K562 (cell line): ENCODE results near the gene CD151. TPM values are rescaled to one million over a fixed set of nuclear protein-coding genes. Genes with fewer than 3 reads are reported as not detected.

ENCODE experiments used
- ATAC-seq: fragments of 200-7000 bp; cut with Tn5 transposase; 3 replicates; pipeline ENCODE4 v1.9.1; 2020; ENCODE audit warnings: moderate library complexity
- BruUV-seq: library from RNA; stranded (reverse); fragments of 400-500 nt; replicated peaks from 2 replicates; lab custom pipeline; 2021; lab: Mats Ljungman, UMichigan
- CTCF ChIA-PET: fragments of 300-600 bp; formaldehyde crosslinking; extraction: SDS; loops from one replicate; lab custom pipeline; 2021; ENCODE audit warnings: low intra/inter-chr PET ratio; lab: Yijun Ruan, JAX
- POLR2A ChIA-PET: fragments of 300-600, 350-650 bp; sonication (Branson Sonifier 250); formaldehyde crosslinking; extraction: SDS; loops from one replicate; lab custom pipeline; 2021; ENCODE audit warnings: antibody characterized with exemption, inconsistent platforms; lab: Yijun Ruan, JAX
- DNase-seq, 4 experiments: peaks; one replicate each; pipeline versions ENCODE4 v3.0.0 to v3.0.0-alpha.2; 2011 to 2018; ENCODE audit warnings: low spot score in 3 of 4, mixed read lengths in 3 of 4; ENCODE audit errors: extremely low read depth in 1 of 4
- FAIRE-seq: peaks from 2 replicates; lab custom pipeline; 2011; peaks lifted over from hg19 to GRCh38; lab: Jason Lieb, UNC
- H2AFZ ChIP-seq: 2 replicates; pipeline ENCODE4 v1.6.0; 2011; ENCODE audit warnings: low read depth, low read length, control low read depth, inconsistent platforms
- H3K27ac ChIP-seq: fragments of 200-600 bp; 3 replicates; pipeline ENCODE4 v1.8.0; 2011; ENCODE audit warnings: low read depth, mild to moderate bottlenecking, control low read depth, inconsistent platforms, low read length, moderate library complexity, mixed read lengths; ENCODE audit errors: extremely low read depth
- H3K27me3 ChIP-seq, 2 experiments: fragments of 300-600 bp in 1 of 2; 2 replicates in 1 of 2; 3 replicates in 1 of 2; pipeline versions ENCODE4 v1.6.0 to v1.8.0; 2011; ENCODE audit warnings: inconsistent platforms in 2 of 2, low read length in 2 of 2, mild to moderate bottlenecking in 1 of 2, mixed read lengths in 1 of 2, moderate library complexity in 1 of 2; ENCODE audit not compliant: control insufficient read depth in 2 of 2, insufficient read depth in 2 of 2
- H3K36me3 ChIP-seq: fragments of 300-600 bp; 3 replicates; pipeline ENCODE4 v1.8.0; 2011; ENCODE audit warnings: mild to moderate bottlenecking, low read length, inconsistent platforms; ENCODE audit not compliant: control insufficient read depth, insufficient read depth
- H3K4me1 ChIP-seq, 2 experiments: fragments of 200-600 bp in 1 of 2; replicated peaks in 1 of 2; 2 replicates in 1 of 2; 3 replicates in 1 of 2; pipeline versions ENCODE4 v1.5.1 to v1.8.0; 2011; ENCODE audit warnings: inconsistent platforms in 2 of 2, low read length in 2 of 2, mild to moderate bottlenecking in 1 of 2, mixed read lengths in 1 of 2, moderate library complexity in 1 of 2; ENCODE audit not compliant: control insufficient read depth in 2 of 2, insufficient read depth in 2 of 2
- H3K4me2 ChIP-seq: 2 replicates; pipeline ENCODE4 v1.6.1; 2011; ENCODE audit warnings: low read length, control low read depth, inconsistent platforms, mixed read lengths; ENCODE audit not compliant: insufficient read depth
- H3K4me3 ChIP-seq: fragments of 200-600 bp; sonication (generic), shearing (Covaris generic); 2 replicates; pipeline ENCODE4 v1.5.1; 2016; ENCODE audit warnings: control low read depth, inconsistent platforms
- H3K79me2 ChIP-seq: fragments of 200-600 bp; 3 replicates; pipeline ENCODE4 v1.8.0; 2011; ENCODE audit warnings: low read length, inconsistent platforms; ENCODE audit not compliant: control insufficient read depth, insufficient read depth
- H3K9ac ChIP-seq, 2 experiments: 2 replicates each; pipeline versions ENCODE4 v1.6.0 to v1.6.1; 2011; ENCODE audit warnings: low read depth in 2 of 2, low read length in 2 of 2, control low read depth in 1 of 2, inconsistent platforms in 1 of 2, mild to moderate bottlenecking in 1 of 2, mixed read lengths in 1 of 2; ENCODE audit not compliant: insufficient read depth in 1 of 2
- H3K9me1 ChIP-seq: one replicate; pipeline ENCODE4 v1.6.0; 2011; ENCODE audit warnings: inconsistent platforms, mild to moderate bottlenecking, low read length, moderate library complexity; ENCODE audit not compliant: control insufficient read depth, insufficient read depth
- H3K9me3 ChIP-seq: replicated peaks from 2 replicates; pipeline ENCODE4 v1.5.1; 2011; ENCODE audit warnings: low read depth, low read length, inconsistent platforms; ENCODE audit not compliant: control insufficient read depth, insufficient read depth
- H4K20me1 ChIP-seq: replicated peaks from 2 replicates; pipeline ENCODE4 v1.6.1; 2011; ENCODE audit warnings: low read length, inconsistent platforms, mixed read lengths; ENCODE audit not compliant: control insufficient read depth, insufficient read depth
- ATF7 ChIP-seq: fragments of 450-650 bp; IDR thresholded peaks from 2 replicates; pipeline ENCODE4 v1.7.1; 2014; ENCODE audit warnings: mild to moderate bottlenecking, moderate library complexity
- FOSL1 ChIP-seq: fragments of 200-800 bp; sonication (Bioruptor generic); conservative IDR thresholded peaks from 2 replicates; pipeline ENCODE4 v1.6.1; 2016; ENCODE audit warnings: missing genetic modification characterization, missing compliant biosample characterization
- MAFG ChIP-seq: fragments of 450-650 bp; conservative IDR thresholded peaks from 2 replicates; pipeline ENCODE4 v1.6.1; 2016; ENCODE audit warnings: missing genetic modification characterization, missing compliant biosample characterization
- NBN ChIP-seq: fragments of 450-650 bp; IDR thresholded peaks from 2 replicates; pipeline ENCODE4 v1.6.1; 2016; ENCODE audit warnings: low read depth, mild to moderate bottlenecking
- POLR2G ChIP-seq: fragments of 200-400 bp; formaldehyde crosslinking; IDR thresholded peaks from 2 replicates; pipeline ENCODE4 v1.6.1; 2017; ENCODE audit warnings: low read depth, mild to moderate bottlenecking, antibody characterized with exemption, low read length, moderate library complexity
- PTBP1 ChIP-seq: fragments of 200-400 bp; formaldehyde crosslinking; IDR thresholded peaks from 2 replicates; pipeline ENCODE4 v1.6.1; 2017; ENCODE audit warnings: low read depth, low read length
- RBM22 ChIP-seq: fragments of 200-400 bp; formaldehyde crosslinking; IDR thresholded peaks from 2 replicates; pipeline ENCODE4 v1.6.1; 2018; ENCODE audit warnings: low read length, low read depth; ENCODE audit not compliant: poor library complexity, severe bottlenecking
- WGBS: fragments of 100-300 bp; shearing (Covaris generic); methylation state at CpG from one replicate; pipeline ENCODE4 v1.1.6; 2016; ENCODE audit warnings: low coverage, mixed read lengths; ENCODE audit not compliant: insufficient coverage; ENCODE audit errors: missing lambda C conversion rate; 5-methylcytosine and 5-hydroxymethylcytosine counted together
- in situ Hi-C: fragments of 300-500 bp; cut with MboI; formaldehyde crosslinking; loops from 4 replicates; pipeline ENCODE4 v1.15.0; 2018; ENCODE audit warnings: inconsistent platforms, mixed read lengths
- intact Hi-C: fragments of 100-400 bp; cut with micrococcal nuclease; formaldehyde crosslinking; loops from 2 replicates; pipeline ENCODE4 v1.14.2; 2022
- polyA plus RNA-seq, 8 experiments: library from polyadenylated mRNA; depleted of rRNA in 4 of 8; stranded (reverse) in 5 of 8; unstranded in 3 of 8; fragments of >200 nt; fragmentation: Nextera tagmentation in 2 of 8; fragmentation: Illumina TruSeq in 1 of 8; extraction: Ambion mirVana in 2 of 8; extraction: Trizol in 1 of 8; gene quantifications; 2 replicates each; pipeline versions ENCODE4 v1.2.1 to v1.2.3, GENCODE V29; 2011 to 2014; ENCODE audit warnings: inconsistent platforms in 1 of 8, missing spikeins in 1 of 8
- total RNA-seq, 7 experiments: library from RNA; depleted of rRNA in 6 of 7; stranded (reverse); fragments of >200 nt in 6 of 7; fragmentation: Illumina TruSeq in 2 of 7; extraction: Trizol in 2 of 7; gene quantifications; 2 replicates each; pipeline versions ENCODE4 v1.2.1 to v1.2.3, GENCODE V29; 2011 to 2021; ENCODE audit warnings: low replicate concordance in 1 of 7
- TF ChIP-seq, protein P1 (sequence below): fragments of 250-450 bp; sonication (Bioruptor Pico); IDR thresholded peaks from 2 replicates; pipeline ENCODE4 v1.4.0; 2020; ENCODE audit warnings: mild to moderate bottlenecking, moderate library complexity, borderline replicate concordance

Gene CD151
- total and polyA plus RNA-seq, 9 of the 15 experiments (the other 6 are each of a cell fraction or from before 2014, with no cell fraction given) = 2.3 to 187 (median 140) TPM

- Histone ChIP-seq H3K36me3 (peaks cover 31% of the 10 kb centered on the region; the same call in 1 of the 3 replicates), H3K9ac (no peak overlapping the region), H4K20me1 (no peaks in the 10 kb centered on the region), H3K27ac (no peak overlapping the region), H3K4me3 (no peak overlapping the region), H3K9me1 (peaks cover 3% of the 10 kb centered on the region), H3K9me3 (no peaks in the 10 kb centered on the region), H3K4me1 (peaks cover 7 to 89% of the 10 kb centered on the region in 2 experiments), H3K4me2 (no peak overlapping the region), H3K27me3 (no peaks in the 10 kb centered on the region), H2AFZ (no peak overlapping the region), H3K79me2 (peaks cover 23% of the 10 kb centered on the region)
- BruUV-seq = no TSS peak
- intact Hi-C loops = loop anchor here (10.0 kb wide), 1 partner anchor 228 kb away; the partner anchor contains the start of genes LMNTD2 and RASSF7
- no CpG with 5 or more reads among the region's 15 CpGs for WGBS
- TF ChIP-seq POLR2G (peak; percentile 40; the same call in 1 of the 2 replicates), MAFG (tag) (no peak)
- ATAC-seq (no peak), DNase-seq (no peak), FAIRE-seq (no peak)
- ChIA-PET CTCF (no interaction called here), POLR2A (interaction anchor here (0.5 to 0.7 kb wide), 2 partner anchors 8 to 34 kb away, joined by 3 to 5 read pairs; no protein-coding TSS in a partner anchor)
- in situ Hi-C loops = no loop called here
Observed at GRCh38 chr11:792535-792821, 40.3 kb upstream of the CD151 start.

DNA sequence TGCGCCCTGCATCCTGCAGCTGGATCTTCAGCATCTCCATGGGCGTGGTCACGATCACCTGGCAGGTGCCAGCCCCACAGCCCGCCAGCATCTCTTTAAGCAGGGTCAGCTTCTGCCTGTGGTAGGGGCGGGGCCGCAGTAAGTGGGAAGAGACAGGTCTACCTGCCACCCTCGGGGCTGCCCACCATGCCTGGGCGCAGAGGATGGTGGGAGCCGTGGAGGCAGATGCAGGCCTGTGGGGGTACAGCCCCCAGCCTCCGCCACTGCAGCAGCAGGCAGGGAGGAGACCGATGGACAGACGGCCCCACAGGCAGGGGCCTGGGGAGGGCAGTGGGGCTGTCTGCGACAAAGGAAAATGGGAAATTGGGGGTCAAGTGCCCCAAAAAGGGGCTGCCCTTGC, 39.9 kb upstream of the CD151 start:
- intact Hi-C loops (loop anchor here (10.0 kb wide), 1 partner anchor 228 kb away; the partner anchor contains the start of genes LMNTD2 and RASSF7), in situ Hi-C loops (no loop called here)
- ChIA-PET CTCF (no interaction called here), POLR2A (interaction anchor here (0.5 to 1.3 kb wide), 6 partner anchors 9 to 54 kb away, joined by 3 to 4 read pairs (median 3); partner anchors contain the start of genes PIDD1 and TALDO1)
- ATAC-seq (no peak), DNase-seq (no peak), FAIRE-seq (no peak)
- Histone ChIP-seq H3K27ac (no peak overlapping the region), H3K9ac (no peak overlapping the region), H3K79me2 (peaks cover 26% of the 10 kb centered on the region), H2AFZ (no peak overlapping the region), H3K4me2 (no peak overlapping the region), H3K9me1 (peaks cover 3% of the 10 kb centered on the region), H3K4me3 (no peak overlapping the region), H3K9me3 (no peaks in the 10 kb centered on the region), H3K27me3 (no peaks in the 10 kb centered on the region), H3K4me1 (peaks cover 7 to 89% of the 10 kb centered on the region in 2 experiments), H3K36me3 (peaks cover 31% of the 10 kb centered on the region; the same call in 1 of the 3 replicates), H4K20me1 (no peaks in the 10 kb centered on the region)
- WGBS = 91% methylated on average over 10 of the region's 13 CpGs
- BruUV-seq = no TSS peak
- peak; percentile 3 for TF ChIP-seq RBM22
- no peak for TF ChIP-seq NBN
- TF ChIP-seq, protein P1, sequence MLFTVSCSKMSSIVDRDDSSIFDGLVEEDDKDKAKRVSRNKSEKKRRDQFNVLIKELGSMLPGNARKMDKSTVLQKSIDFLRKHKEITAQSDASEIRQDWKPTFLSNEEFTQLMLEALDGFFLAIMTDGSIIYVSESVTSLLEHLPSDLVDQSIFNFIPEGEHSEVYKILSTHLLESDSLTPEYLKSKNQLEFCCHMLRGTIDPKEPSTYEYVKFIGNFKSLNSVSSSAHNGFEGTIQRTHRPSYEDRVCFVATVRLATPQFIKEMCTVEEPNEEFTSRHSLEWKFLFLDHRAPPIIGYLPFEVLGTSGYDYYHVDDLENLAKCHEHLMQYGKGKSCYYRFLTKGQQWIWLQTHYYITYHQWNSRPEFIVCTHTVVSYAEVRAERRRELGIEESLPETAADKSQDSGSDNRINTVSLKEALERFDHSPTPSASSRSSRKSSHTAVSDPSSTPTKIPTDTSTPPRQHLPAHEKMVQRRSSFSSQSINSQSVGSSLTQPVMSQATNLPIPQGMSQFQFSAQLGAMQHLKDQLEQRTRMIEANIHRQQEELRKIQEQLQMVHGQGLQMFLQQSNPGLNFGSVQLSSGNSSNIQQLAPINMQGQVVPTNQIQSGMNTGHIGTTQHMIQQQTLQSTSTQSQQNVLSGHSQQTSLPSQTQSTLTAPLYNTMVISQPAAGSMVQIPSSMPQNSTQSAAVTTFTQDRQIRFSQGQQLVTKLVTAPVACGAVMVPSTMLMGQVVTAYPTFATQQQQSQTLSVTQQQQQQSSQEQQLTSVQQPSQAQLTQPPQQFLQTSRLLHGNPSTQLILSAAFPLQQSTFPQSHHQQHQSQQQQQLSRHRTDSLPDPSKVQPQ (CRISPR knock-in tag) = no peak
- no peak for TF ChIP-seq ATF7
- TF ChIP-seq FOSL1 (tag) = no peak
- TF ChIP-seq PTBP1 = no peak
